PFSK-1 (cell line): Measurements from ENCODE around the gene NKX2-3.

Experiments
- FOXP2 ChIP-seq: optimal IDR thresholded peaks from 2 replicates; pipeline ENCODE3; 2011; ENCODE audit warnings: borderline replicate concordance, control low read depth, inconsistent platforms; ENCODE audit not compliant: insufficient read depth; ENCODE audit errors: extremely low read length, extremely low read depth
- POLR2AphosphoS5 ChIP-seq: IDR thresholded peaks from 2 replicates; pipeline ENCODE4 v1.6.1; 2012; ENCODE audit warnings: low read depth, mild to moderate bottlenecking, control low read depth, low read length, moderate library complexity
- REST ChIP-seq, 2 experiments: IDR thresholded peaks; 2 replicates each; pipeline versions ENCODE4 v1.6.1 to v1.8.0; 2011 to 2012; ENCODE audit warnings: low read depth in 2 of 2, low read length in 2 of 2, control low read depth in 1 of 2, inconsistent platforms in 1 of 2, mild to moderate bottlenecking in 1 of 2, moderate library complexity in 1 of 2; ENCODE audit not compliant: insufficient read depth in 1 of 2
- SIN3A ChIP-seq: IDR thresholded peaks from 2 replicates; pipeline ENCODE4 v1.6.1; 2012; ENCODE audit warnings: mild to moderate bottlenecking, low read length, moderate library complexity, borderline replicate concordance; ENCODE audit not compliant: insufficient read depth
- TAF1 ChIP-seq: IDR thresholded peaks from 2 replicates; pipeline ENCODE4 v1.6.1; 2012; ENCODE audit warnings: low read length, control low read depth, borderline replicate concordance; ENCODE audit not compliant: insufficient read depth

NKX2-3 gene

DNA sequence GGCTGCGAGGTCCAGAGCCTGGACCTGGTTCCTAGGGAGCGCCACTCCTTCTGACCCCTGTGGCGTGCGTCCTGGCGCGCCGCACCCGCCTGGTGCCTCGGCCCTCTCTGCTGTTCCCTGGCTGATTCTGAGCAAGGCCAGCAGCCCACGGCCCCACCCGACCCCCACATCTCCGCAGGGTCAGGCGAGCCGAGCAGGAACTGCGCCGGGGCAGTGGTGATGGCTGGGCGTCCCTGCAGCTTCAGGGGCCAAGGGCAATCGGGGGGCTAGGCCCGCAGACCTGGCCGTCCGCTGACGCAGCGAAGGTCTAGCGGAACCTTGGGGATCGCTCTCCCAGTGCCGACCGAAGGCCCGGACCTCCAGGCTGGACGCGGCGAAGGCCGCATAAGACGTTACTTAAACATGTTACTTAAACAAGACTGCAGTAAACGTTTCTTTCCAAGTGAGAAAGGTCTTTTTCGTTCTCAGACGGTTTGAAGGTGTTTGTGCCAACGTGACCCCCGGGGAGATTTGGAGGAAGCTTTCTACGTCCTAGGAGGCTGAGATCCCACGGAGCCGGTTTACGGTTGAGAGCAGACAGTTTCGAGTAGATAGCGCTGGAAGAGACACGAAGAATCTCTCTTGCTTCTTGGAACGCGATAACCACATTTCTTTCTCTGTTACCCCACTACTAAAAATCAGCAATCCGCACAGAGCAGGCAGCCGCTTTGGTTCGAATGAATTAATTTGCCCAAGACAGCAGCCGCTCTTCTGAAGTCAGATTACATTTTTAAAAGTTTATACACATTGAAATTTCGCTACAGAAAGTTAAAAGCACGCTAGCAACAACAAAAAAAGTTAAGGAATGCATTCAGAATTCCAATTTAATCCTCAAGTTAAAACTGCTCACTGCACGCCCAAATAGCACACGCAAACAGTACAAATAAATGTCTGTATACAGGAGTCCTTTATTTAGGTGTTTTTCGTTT lies 4.9 kb upstream of the NKX2-3 start:
- TF ChIP-seq POLR2AphosphoS5 (no peak), REST (IDR thresholded peaks at IDR 0.05; ENCODE audit: insufficient read depth in 1 of 2, low read depth in 2 of 2, low read length in 2 of 2) (no peak), SIN3A (no peak), TAF1 (no peak), FOXP2 (no peak)

GRCh38 chr10:99528494-99529441 lies 4.0 kb upstream of the NKX2-3 start:
- TF ChIP-seq TAF1 = no peak
- no peak for TF ChIP-seq SIN3A
- no peak for TF ChIP-seq FOXP2
- no peak for TF ChIP-seq REST (IDR thresholded peaks at IDR 0.05; ENCODE audit: insufficient read depth in 1 of 2, low read depth in 2 of 2, low read length in 2 of 2)
- no peak for TF ChIP-seq POLR2AphosphoS5

GRCh38 chr10:99529591-99530107 lies 3.1 kb upstream of the NKX2-3 start:
- no peak for TF ChIP-seq REST (IDR thresholded peaks at IDR 0.05; ENCODE audit: insufficient read depth in 1 of 2, low read depth in 2 of 2, low read length in 2 of 2)

DNA sequence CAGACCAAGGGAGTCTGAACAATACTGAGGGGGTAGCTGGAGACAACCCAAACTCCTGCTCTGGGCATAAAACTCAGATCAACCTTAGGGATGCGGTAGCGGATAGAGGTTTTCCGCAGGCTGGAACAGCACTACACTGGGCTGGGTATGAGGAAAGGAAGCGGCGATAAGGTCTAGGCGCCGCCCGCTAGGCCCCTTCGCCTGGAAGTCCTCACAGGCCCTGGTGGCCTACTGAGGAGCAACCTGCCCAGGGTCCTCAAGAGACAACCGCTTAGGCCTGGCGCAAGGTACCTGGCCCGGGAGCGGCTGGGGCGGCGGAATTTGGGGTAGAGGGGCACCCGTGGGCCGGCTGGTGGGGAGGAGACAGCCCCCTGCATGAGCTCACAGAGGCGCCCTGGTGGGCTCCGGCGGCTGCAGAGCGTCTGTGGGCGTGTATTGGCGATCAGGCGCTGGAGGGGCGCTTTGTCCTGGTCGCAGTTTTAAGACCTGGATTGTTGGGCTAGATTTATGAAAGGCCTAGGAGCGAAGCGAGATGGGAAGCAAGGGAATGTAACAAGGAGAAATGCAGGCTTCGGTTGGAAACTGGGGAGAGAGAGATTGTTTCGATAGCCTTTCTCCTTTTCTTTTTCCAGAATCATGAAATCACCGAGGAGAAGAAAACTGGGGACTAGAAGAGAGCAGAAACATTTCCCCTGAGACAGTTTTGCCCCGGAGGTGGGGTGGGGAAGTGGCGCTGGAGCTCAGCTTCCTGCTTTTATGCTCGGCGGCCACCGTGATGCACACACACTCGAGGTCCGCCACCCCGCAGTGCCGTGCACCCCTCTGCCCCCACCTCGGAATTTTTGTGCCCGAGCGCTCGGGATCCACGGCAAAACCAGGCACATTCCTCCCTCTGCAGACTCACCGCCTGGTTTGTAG lies 2.4 kb upstream of the NKX2-3 start:
- no peak for TF ChIP-seq REST (IDR thresholded peaks at IDR 0.05; ENCODE audit: insufficient read depth in 1 of 2, low read depth in 2 of 2, low read length in 2 of 2)
- no peak for TF ChIP-seq TAF1
- TF ChIP-seq POLR2AphosphoS5 = no peak
- TF ChIP-seq SIN3A = no peak
- TF ChIP-seq FOXP2 = no peak
